Retinal pigment epithelial cell (primary cell): Measurements from ENCODE around the gene FALEC.

Source experiments
- DNase-seq: peaks from one replicate; pipeline ENCODE4 v3.0.0-alpha.2; 2010; ENCODE audit warnings: low read depth
- H3K4me3 ChIP-seq: 2 replicates; pipeline ENCODE4 v1.5.1; 2011; ENCODE audit warnings: mild to moderate bottlenecking, low read length, control low read depth, moderate library complexity
- TF ChIP-seq, protein P1 (sequence below): conservative IDR thresholded peaks from 2 replicates; pipeline ENCODE4 v1.5.1; 2011; ENCODE audit warnings: low read depth, low read length, control low read depth, inconsistent platforms

Gene FALEC

GRCh38 chr1:150555971-150556865, 40.7 kb downstream of the FALEC start:
- TF ChIP-seq, protein P1, sequence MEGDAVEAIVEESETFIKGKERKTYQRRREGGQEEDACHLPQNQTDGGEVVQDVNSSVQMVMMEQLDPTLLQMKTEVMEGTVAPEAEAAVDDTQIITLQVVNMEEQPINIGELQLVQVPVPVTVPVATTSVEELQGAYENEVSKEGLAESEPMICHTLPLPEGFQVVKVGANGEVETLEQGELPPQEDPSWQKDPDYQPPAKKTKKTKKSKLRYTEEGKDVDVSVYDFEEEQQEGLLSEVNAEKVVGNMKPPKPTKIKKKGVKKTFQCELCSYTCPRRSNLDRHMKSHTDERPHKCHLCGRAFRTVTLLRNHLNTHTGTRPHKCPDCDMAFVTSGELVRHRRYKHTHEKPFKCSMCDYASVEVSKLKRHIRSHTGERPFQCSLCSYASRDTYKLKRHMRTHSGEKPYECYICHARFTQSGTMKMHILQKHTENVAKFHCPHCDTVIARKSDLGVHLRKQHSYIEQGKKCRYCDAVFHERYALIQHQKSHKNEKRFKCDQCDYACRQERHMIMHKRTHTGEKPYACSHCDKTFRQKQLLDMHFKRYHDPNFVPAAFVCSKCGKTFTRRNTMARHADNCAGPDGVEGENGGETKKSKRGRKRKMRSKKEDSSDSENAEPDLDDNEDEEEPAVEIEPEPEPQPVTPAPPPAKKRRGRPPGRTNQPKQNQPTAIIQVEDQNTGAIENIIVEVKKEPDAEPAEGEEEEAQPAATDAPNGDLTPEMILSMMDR: no peak
- no peak for DNase-seq
- no peak overlapping the region for H3K4me3 ChIP-seq

- H3K4me3 ChIP-seq: no peak overlapping the region
- DNase-seq: no peak
- TF ChIP-seq, protein P1: no peak
Measured at GRCh38 chr1:150557065-150557600, 41.6 kb downstream of the FALEC start.

DNA sequence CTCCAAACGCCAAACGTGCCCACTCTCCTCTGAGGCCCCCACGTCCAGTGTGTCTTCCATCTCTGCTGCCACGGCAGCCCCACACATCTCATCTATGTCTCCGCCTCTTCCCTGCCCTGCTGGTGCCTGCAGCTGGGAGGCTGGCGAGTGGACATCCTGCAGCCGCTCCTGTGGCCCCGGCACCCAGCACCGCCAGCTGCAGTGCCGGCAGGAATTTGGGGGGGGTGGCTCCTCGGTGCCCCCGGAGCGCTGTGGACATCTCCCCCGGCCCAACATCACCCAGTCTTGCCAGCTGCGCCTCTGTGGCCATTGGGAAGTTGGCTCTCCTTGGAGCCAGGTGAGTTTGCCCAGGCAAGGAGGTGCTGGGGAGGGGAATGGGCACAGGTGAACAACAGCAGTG, 42.3 kb downstream of the FALEC start:
- H3K4me3 ChIP-seq: no peak overlapping the region
- no peak for DNase-seq
- TF ChIP-seq, protein P1: no peak

- H3K4me3 ChIP-seq: no peak overlapping the region
- no peak for DNase-seq
- TF ChIP-seq, protein P1: no peak
Measured at GRCh38 chr1:150558303-150558704, 42.8 kb downstream of the FALEC start.

- H3K4me3 ChIP-seq: no peak overlapping the region
- TF ChIP-seq, protein P1: no peak
Measured at GRCh38 chr1:150558761-150559655, 43.5 kb downstream of the FALEC start.

DNA sequence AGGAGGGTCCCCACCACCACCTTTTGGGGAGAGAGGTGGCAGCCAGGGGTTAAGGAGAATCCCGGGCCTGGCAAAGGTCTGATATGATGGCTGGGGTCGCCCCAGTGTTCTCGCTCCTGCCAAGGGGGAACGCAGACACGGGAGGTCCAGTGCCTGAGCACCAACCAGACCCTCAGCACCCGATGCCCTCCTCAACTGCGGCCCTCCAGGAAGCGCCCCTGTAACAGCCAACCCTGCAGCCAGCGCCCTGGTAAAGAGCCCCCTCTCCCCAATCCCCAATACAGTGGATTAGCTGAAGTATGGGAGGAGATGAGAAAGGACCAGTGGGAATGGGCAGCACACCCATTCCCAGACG, 44.1 kb downstream of the FALEC start:
- TF ChIP-seq, protein P1: no peak
- H3K4me3 ChIP-seq: no peak overlapping the region

More at GRCh38 chr1:150558761-150559655, 43.5 kb downstream of the FALEC start:
- no peak for DNase-seq

More for the DNA sequence above, 44.1 kb downstream of the FALEC start:
- DNase-seq: no peak
